Endodermal cell (in vitro differentiated cells): ENCODE measurements around the gene ARIH2. TPM values are rescaled to one million over a fixed set of nuclear protein-coding genes. Genes with fewer than 3 reads are reported as not detected.

Experiments used
- DNase-seq: peaks from one replicate; pipeline ENCODE4 v3.0.0-alpha.2; 2017
- H3K27ac ChIP-seq: 2 replicates; pipeline ENCODE4 v1.5.1; 2013; ENCODE audit warnings: mild to moderate bottlenecking, low read depth, low read length, moderate library complexity
- H3K27me3 ChIP-seq: 2 replicates; pipeline ENCODE4 v1.6.1; 2013; ENCODE audit warnings: mild to moderate bottlenecking, low read length, moderate library complexity; ENCODE audit not compliant: insufficient read depth, control insufficient read depth, poor library complexity, severe bottlenecking
- H3K36me3 ChIP-seq: 2 replicates; pipeline ENCODE4 v1.7.0; 2013; ENCODE audit warnings: mild to moderate bottlenecking, low read length, moderate library complexity; ENCODE audit not compliant: control insufficient read depth, insufficient read depth
- H3K4me1 ChIP-seq: one replicate; pipeline ENCODE4 v1.7.0; 2013; ENCODE audit warnings: low read length; ENCODE audit not compliant: control insufficient read depth, insufficient read depth
- H3K4me3 ChIP-seq: 2 replicates; pipeline ENCODE4 v1.5.1; 2013; ENCODE audit warnings: mild to moderate bottlenecking, low read length, moderate library complexity
- H3K9ac ChIP-seq: 2 replicates; pipeline ENCODE4 v1.6.1; 2013; ENCODE audit warnings: mild to moderate bottlenecking, low read length, moderate library complexity; ENCODE audit not compliant: poor library complexity, severe bottlenecking; ENCODE audit errors: extremely low read depth
- H3K9me3 ChIP-seq: 2 replicates; pipeline ENCODE4 v1.6.1; 2013; ENCODE audit warnings: mild to moderate bottlenecking, low read length, moderate library complexity; ENCODE audit not compliant: control insufficient read depth
- H3K27ac Mint-ChIP-seq: 2 replicates; pipeline ENCODE4 v1.8.0; 2020; ENCODE audit warnings: mixed read lengths
- H3K27me3 Mint-ChIP-seq: 2 replicates; pipeline ENCODE4 v1.8.0; 2021; ENCODE audit warnings: mild to moderate bottlenecking, mixed read lengths; ENCODE audit not compliant: insufficient read depth
- H3K36me3 Mint-ChIP-seq: 2 replicates; pipeline ENCODE4 v1.8.0; 2020; ENCODE audit warnings: low read depth, mixed read lengths
- H3K4me1 Mint-ChIP-seq: 2 replicates; pipeline ENCODE4 v1.8.0; 2020; ENCODE audit warnings: mixed read lengths
- H3K4me3 Mint-ChIP-seq: 2 replicates; pipeline ENCODE4 v1.8.0; 2020; ENCODE audit warnings: mild to moderate bottlenecking, moderate library complexity, mixed read lengths
- H3K9me3 Mint-ChIP-seq: 2 replicates; pipeline ENCODE4 v1.8.0; 2020; ENCODE audit warnings: mild to moderate bottlenecking, mixed read lengths
- WGBS, 2 experiments: methylation state at CpG; one replicate each; pipeline versions ENCODE4 v1.1.5 to v1.1.7; 2013; ENCODE audit warnings: missing lambda C conversion rate in 2 of 2, mixed read lengths in 1 of 2; ENCODE audit not compliant: insufficient coverage in 1 of 2, insufficient read length in 1 of 2; 5-methylcytosine and 5-hydroxymethylcytosine counted together
- long read RNA-seq, 4 experiments: library from polyadenylated mRNA in 2 of 4; library from RNA in 1 of 4; library from capped mRNA in 1 of 4; stranded (forward) in 3 of 4; unstranded in 1 of 4; transcript quantifications; one replicate each; pipeline ENCODE4 v2.0.0, GENCODE V29; 2020 to 2021; ENCODE audit warnings: inconsistent platforms in 1 of 4
- polyA plus RNA-seq, 2 experiments: library from polyadenylated mRNA; stranded (reverse); fragments of 50-300 nt; gene quantifications; one replicate each; pipeline ENCODE4 v1.2.3, GENCODE V29; 2013
- total RNA-seq, 2 donors: library from RNA; stranded (reverse); fragmentation: NEBNext Ultra II Directional in 1 of 2; extraction: Animal tissue kit (Norgen Biotek cat#: 25700) in 1 of 2; gene quantifications; 2 replicates in 1 of 2; 3 replicates in 1 of 2; pipeline ENCODE4 v1.2.1, GENCODE V29; 2021
- TF ChIP-seq, protein P1 (sequence below): fragments of 200-600 bp; sonication (generic); conservative IDR thresholded peaks from 2 replicates; pipeline ENCODE4 v1.5.0; 2021; ENCODE audit warnings: antibody characterized with exemption, mild to moderate bottlenecking

The ARIH2 gene
- total RNA-seq, result 100 to 1,000 TPM in 1 of 2 donors, 10 to 100 TPM in 1; 86.6 to 113 TPM
- 65.9 TPM for polyA plus RNA-seq (2013, experiment 1 of 2)
- polyA plus RNA-seq (2013, experiment 2 of 2), result 65.7 TPM
- long read RNA-seq, experiment 1, full-length matches to known transcripts, result 5 of 29 reads
- long read RNA-seq, experiment 1, partial matches to known transcripts, result 9 of 29 reads
- long read RNA-seq, experiment 1, other reads (novel, unspliced or antisense), result 15 of 29 reads
- long read RNA-seq, experiment 2, full-length matches to known transcripts, result 140 of 221 reads
- long read RNA-seq, experiment 2, partial matches to known transcripts, result 20 of 221 reads
- long read RNA-seq, experiment 2, other reads (novel, unspliced or antisense), result 61 of 221 reads
- long read RNA-seq, experiment 3, full-length matches to known transcripts, result 265 of 412 reads
- long read RNA-seq, experiment 3, partial matches to known transcripts, result 18 of 412 reads
- long read RNA-seq, experiment 3, other reads (novel, unspliced or antisense), result 129 of 412 reads
- long read RNA-seq, experiment 4, full-length matches to known transcripts, result 31 of 86 reads
- long read RNA-seq, experiment 4, partial matches to known transcripts, result 27 of 86 reads
- long read RNA-seq, experiment 4, other reads (novel, unspliced or antisense), result 28 of 86 reads

DNA sequence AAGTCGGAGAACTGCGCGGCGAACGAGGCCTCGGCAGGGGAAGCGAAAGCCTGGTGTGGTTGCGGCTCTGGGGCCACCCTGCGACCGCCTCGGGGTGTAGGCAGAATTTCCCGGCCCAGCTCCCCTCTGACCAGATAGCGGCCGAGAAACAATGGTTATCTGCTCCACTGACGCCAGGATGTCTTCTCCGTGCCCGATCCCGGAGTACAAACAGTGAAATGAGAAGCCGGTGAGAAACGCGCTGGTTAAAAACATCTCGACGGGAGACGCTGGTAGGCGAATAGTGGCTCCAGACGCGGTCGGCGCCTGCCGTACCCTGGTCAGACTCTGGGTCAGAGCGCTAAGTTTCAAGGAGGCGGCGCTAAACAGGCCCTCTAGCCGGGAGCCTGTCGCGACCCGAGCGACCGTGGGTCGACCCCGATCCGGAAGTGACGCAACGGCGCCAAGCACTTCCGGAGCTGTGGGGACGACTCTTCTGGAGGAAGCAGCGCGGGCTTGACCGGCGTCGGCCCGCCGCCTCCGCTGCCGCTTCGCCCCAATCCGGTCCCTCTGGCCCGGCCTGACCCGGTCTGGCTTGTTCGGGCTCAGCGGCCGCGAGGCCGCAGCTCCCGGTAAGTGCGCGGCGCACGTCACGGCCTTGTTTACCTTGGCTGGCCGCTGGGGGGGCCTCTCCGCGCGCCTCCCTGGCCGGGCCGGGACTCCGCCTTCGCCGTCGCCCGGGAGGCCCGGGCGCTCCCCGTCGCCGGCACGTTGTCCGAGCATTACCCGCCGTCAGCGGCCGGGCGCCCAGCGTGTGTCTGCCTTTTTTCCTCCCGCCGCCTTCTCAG lies at the start of gene ARIH2:
Gene ARIH2, plus strand, starts transcription at position 455 of the 827 bp plus-strand sequence. CDS start 8,717 bp downstream, outside the sequence.
- H3K9ac ChIP-seq, result peak within 1 kb of the TSS; percentile 90

DNA sequence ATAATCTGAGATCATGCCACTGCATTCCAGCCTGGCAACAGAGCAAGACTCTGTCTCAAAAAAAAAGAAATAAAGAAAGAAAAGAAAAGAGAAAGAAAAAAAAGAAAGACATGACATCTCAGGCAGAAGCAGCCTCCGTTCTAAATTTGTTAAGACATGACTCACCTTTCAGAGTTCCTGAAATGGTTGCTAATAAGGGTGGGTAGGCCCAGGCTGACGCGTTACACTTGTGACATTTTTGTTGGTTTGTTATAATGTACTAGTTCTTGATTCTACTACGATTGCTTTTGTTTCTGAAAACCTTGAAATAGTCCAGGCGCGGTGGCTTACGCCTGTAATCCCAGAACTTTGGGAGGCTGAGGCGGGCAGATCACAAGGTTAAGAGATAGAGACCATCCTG lies 41.0 kb upstream of the ARIH2 start:
- H3K4me3 ChIP-seq, result no peak overlapping the region
- no peaks in the 10 kb centered on the region for H3K9me3 ChIP-seq
- Mint-ChIP-seq H3K4me1 (peaks cover 1% of the 10 kb centered on the region), H3K4me3 (no peak overlapping the region), H3K27me3 (no peaks in the 10 kb centered on the region), H3K27ac (no peak overlapping the region), H3K36me3 (peaks cover 4% of the 10 kb centered on the region), H3K9me3 (no peaks in the 10 kb centered on the region)
- no peaks in the 10 kb centered on the region for H3K4me1 ChIP-seq
- no peaks in the 10 kb centered on the region for H3K36me3 ChIP-seq
- 94 to 95% methylated on average over 5 to 8 of the region's 8 CpGs for WGBS, 2 experiments
- TF ChIP-seq, protein P1, sequence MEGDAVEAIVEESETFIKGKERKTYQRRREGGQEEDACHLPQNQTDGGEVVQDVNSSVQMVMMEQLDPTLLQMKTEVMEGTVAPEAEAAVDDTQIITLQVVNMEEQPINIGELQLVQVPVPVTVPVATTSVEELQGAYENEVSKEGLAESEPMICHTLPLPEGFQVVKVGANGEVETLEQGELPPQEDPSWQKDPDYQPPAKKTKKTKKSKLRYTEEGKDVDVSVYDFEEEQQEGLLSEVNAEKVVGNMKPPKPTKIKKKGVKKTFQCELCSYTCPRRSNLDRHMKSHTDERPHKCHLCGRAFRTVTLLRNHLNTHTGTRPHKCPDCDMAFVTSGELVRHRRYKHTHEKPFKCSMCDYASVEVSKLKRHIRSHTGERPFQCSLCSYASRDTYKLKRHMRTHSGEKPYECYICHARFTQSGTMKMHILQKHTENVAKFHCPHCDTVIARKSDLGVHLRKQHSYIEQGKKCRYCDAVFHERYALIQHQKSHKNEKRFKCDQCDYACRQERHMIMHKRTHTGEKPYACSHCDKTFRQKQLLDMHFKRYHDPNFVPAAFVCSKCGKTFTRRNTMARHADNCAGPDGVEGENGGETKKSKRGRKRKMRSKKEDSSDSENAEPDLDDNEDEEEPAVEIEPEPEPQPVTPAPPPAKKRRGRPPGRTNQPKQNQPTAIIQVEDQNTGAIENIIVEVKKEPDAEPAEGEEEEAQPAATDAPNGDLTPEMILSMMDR, result no peak
- no peak overlapping the region for H3K9ac ChIP-seq
- H3K27me3 ChIP-seq, result no peaks in the 10 kb centered on the region
- DNase-seq, result no peak
- no peak overlapping the region for H3K27ac ChIP-seq

More for the DNA sequence above, at the start of gene ARIH2:
- peaks cover 6% of the 10 kb centered on the region for H3K4me1 Mint-ChIP-seq
- peaks cover 15% of the 10 kb centered on the region for H3K36me3 ChIP-seq
- TF ChIP-seq, protein P1, result peak; percentile 27
- peaks cover 9% of the 10 kb centered on the region for H3K36me3 Mint-ChIP-seq
- H3K4me3 ChIP-seq, result peak within 1 kb of the TSS; percentile 95
- no peaks in the 10 kb centered on the region for H3K4me1 ChIP-seq
- DNase-seq, result peak; percentile 97
- peak within 1 kb of the TSS; percentile 96 for H3K27ac ChIP-seq
- peak within 1 kb of the TSS; percentile 98 for H3K27ac Mint-ChIP-seq
- H3K27me3 Mint-ChIP-seq, result no peaks in the 10 kb centered on the region
- H3K4me3 Mint-ChIP-seq, result peak within 1 kb of the TSS; percentile 88
- 0 to 1% methylated on average over 63 to 97 of the region's 97 CpGs for WGBS, 2 experiments
- no peaks in the 10 kb centered on the region for H3K9me3 Mint-ChIP-seq
- no peaks in the 10 kb centered on the region for H3K27me3 ChIP-seq
- H3K9me3 ChIP-seq, result no peaks in the 10 kb centered on the region

DNA sequence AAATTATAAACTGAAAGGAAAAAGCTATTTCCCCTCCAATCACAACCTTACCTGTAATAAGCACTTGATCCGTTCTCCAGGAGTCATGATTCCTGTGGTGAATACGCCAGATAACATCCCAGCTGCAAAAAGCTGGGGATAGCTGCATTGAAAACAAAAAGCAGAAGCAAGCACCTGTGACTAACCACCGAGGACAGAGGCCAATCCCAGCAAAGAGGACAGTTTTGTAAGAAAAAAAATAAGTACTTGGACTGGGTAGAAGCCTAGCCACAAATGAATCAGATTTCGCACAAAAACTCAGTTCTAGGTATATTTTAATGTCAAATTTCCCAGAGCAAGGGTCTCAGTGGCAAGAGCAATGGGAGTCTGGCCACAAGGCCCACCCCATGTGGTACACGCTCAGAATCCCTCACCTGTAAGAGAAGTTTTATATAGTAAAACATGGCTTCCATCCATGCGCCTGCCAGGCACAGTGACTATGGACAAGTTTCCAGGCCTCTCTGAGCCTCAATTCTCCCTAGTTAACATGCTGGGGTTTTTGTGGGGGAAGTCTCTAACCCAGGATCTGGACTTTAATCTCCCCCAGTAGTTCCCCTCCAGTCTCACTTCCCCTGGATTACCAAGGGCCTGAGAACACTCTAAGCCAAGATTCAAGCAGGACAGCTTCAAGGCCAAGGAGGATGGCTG lies 39.2 kb upstream of the ARIH2 start:
- H3K4me3 ChIP-seq, result no peak overlapping the region
- DNase-seq, result no peak
- H3K9me3 Mint-ChIP-seq, result no peaks in the 10 kb centered on the region
- H3K36me3 ChIP-seq, result no peaks in the 10 kb centered on the region
- peaks cover 7% of the 10 kb centered on the region for H3K36me3 Mint-ChIP-seq
- H3K4me1 ChIP-seq, result no peaks in the 10 kb centered on the region
- no peak overlapping the region for H3K27ac ChIP-seq
- H3K27ac Mint-ChIP-seq, result peak overlapping the region; percentile 50
- no peaks in the 10 kb centered on the region for H3K9me3 ChIP-seq
- WGBS, 2 experiments, result 87 to 88% methylated on average over 4 to 6 of the region's 6 CpGs
- no peaks in the 10 kb centered on the region for H3K27me3 ChIP-seq
- no peak overlapping the region for H3K9ac ChIP-seq
- H3K4me1 Mint-ChIP-seq, result peaks cover 1% of the 10 kb centered on the region
- no peaks in the 10 kb centered on the region for H3K27me3 Mint-ChIP-seq
- no peak overlapping the region for H3K4me3 Mint-ChIP-seq
- TF ChIP-seq, protein P1, result no peak
